K562 (cell line): ENCODE results near the gene SNRPA. TPM values are rescaled to one million over a fixed set of nuclear protein-coding genes. Genes with fewer than 3 reads are reported as not detected.

Experiments used
- ASH1L ChIP-seq: fragments of 450-650 bp; IDR thresholded peaks from 2 replicates; pipeline ENCODE4 v1.6.1; 2018; ENCODE audit warnings: borderline replicate concordance, mild to moderate bottlenecking, low read depth; ENCODE audit not compliant: partially characterized antibody
- CTBP1 ChIP-seq: fragments of 450-650 bp; IDR thresholded peaks from 2 replicates; pipeline ENCODE4 v1.6.1; 2016; ENCODE audit warnings: borderline replicate concordance
- ERF ChIP-seq: fragments of 450-650 bp; formaldehyde crosslinking; IDR thresholded peaks from 2 replicates; pipeline ENCODE4 v1.4.0; 2020; ENCODE audit warnings: mild to moderate bottlenecking, mixed read lengths
- ETV1 ChIP-seq: fragments of 450-650 bp; conservative IDR thresholded peaks from 2 replicates; pipeline ENCODE4 v1.6.1; 2016; ENCODE audit warnings: missing genetic modification characterization, control low read depth, low read depth, missing compliant biosample characterization
- ETV5 ChIP-seq: sonication (generic); formaldehyde crosslinking; IDR thresholded peaks from 2 replicates; pipeline ENCODE4 v1.4.0; 2020; ENCODE audit warnings: low read depth, mild to moderate bottlenecking, missing genetic modification reagents
- RBM14 ChIP-seq: fragments of 200-400 bp; formaldehyde crosslinking; IDR thresholded peaks from 2 replicates; pipeline ENCODE4 v1.6.1; 2018; ENCODE audit warnings: low read depth, mild to moderate bottlenecking, low read length, moderate library complexity, borderline replicate concordance; ENCODE audit not compliant: insufficient read depth
- RBM22 ChIP-seq: fragments of 200-400 bp; formaldehyde crosslinking; IDR thresholded peaks from 2 replicates; pipeline ENCODE4 v1.6.1; 2018; ENCODE audit warnings: low read length, low read depth; ENCODE audit not compliant: poor library complexity, severe bottlenecking
- SIN3B ChIP-seq: fragments of 450-650 bp; IDR thresholded peaks from 2 replicates; pipeline ENCODE4 v1.6.1; 2017; ENCODE audit warnings: low read depth, mild to moderate bottlenecking, moderate library complexity
- SPI1 ChIP-seq: IDR thresholded peaks from 2 replicates; pipeline ENCODE4 v1.6.1; 2011; ENCODE audit warnings: low read depth, low read length, control low read depth, borderline replicate concordance
- SRF ChIP-seq, 2 experiments: fragments of 250-450, 450-650 bp in 1 of 2; sonication (Bioruptor Pico) in 1 of 2; sonication (generic) in 1 of 2; formaldehyde crosslinking; IDR thresholded peaks; 2 replicates each; pipeline versions ENCODE4 v1.5.0 to v1.5.1; 2020 to 2022; ENCODE audit warnings: mild to moderate bottlenecking in 1 of 2, missing genetic modification reagents in 1 of 2
- SRSF7 ChIP-seq: fragments of 200-400 bp; formaldehyde crosslinking; optimal IDR thresholded peaks from 2 replicates; pipeline ENCODE3; 2017; ENCODE audit warnings: mild to moderate bottlenecking, low read depth, low read length
- polyA plus RNA-seq, 8 experiments: library from polyadenylated mRNA; depleted of rRNA in 4 of 8; stranded (reverse) in 5 of 8; unstranded in 3 of 8; fragments of >200 nt; fragmentation: Nextera tagmentation in 2 of 8; fragmentation: Illumina TruSeq in 1 of 8; extraction: Ambion mirVana in 2 of 8; extraction: Trizol in 1 of 8; gene quantifications; 2 replicates each; pipeline versions ENCODE4 v1.2.1 to v1.2.3, GENCODE V29; 2011 to 2014; ENCODE audit warnings: inconsistent platforms in 1 of 8, missing spikeins in 1 of 8
- total RNA-seq, 7 experiments: library from RNA; depleted of rRNA in 6 of 7; stranded (reverse); fragments of >200 nt in 6 of 7; fragmentation: Illumina TruSeq in 2 of 7; extraction: Trizol in 2 of 7; gene quantifications; 2 replicates each; pipeline versions ENCODE4 v1.2.1 to v1.2.3, GENCODE V29; 2011 to 2021; ENCODE audit warnings: low replicate concordance in 1 of 7
- TF ChIP-seq, protein P1 (sequence below): sonication (generic); formaldehyde crosslinking; IDR thresholded peaks from 2 replicates; pipeline ENCODE4 v1.8.1; 2023; ENCODE audit warnings: mild to moderate bottlenecking, missing genetic modification reagents
- TF ChIP-seq, protein P2 (sequence below), 2 experiments: IDR thresholded peaks; 2 replicates each; pipeline ENCODE4 v1.6.1; 2012; ENCODE audit warnings: improper control_type of control experiment in 2 of 2, low read depth in 2 of 2, low read length in 2 of 2, borderline replicate concordance in 1 of 2
- TF ChIP-seq, protein P3 (sequence below): fragments of 450-650 bp; IDR thresholded peaks from 2 replicates; pipeline ENCODE4 v1.6.1; 2018; ENCODE audit not compliant: partially characterized antibody
- TF ChIP-seq, protein P4 (sequence below), 2 experiments: IDR thresholded peaks; 2 replicates each; pipeline ENCODE4 v1.6.1; 2011; ENCODE audit warnings: borderline replicate concordance in 1 of 2, control low read depth in 1 of 2, low read depth in 1 of 2, low read length in 1 of 2, mild to moderate bottlenecking in 1 of 2, mixed read lengths in 1 of 2, moderate library complexity in 1 of 2; ENCODE audit not compliant: insufficient read depth in 1 of 2, insufficient read length in 1 of 2, poor library complexity in 1 of 2, severe bottlenecking in 1 of 2; ENCODE audit errors: extremely low read depth in 1 of 2

Gene SNRPA
- total and polyA plus RNA-seq, 9 of the 15 experiments (the other 6 are each of a cell fraction or from before 2014, with no cell fraction given): 16.3 to 311 (median 193) TPM

DNA sequence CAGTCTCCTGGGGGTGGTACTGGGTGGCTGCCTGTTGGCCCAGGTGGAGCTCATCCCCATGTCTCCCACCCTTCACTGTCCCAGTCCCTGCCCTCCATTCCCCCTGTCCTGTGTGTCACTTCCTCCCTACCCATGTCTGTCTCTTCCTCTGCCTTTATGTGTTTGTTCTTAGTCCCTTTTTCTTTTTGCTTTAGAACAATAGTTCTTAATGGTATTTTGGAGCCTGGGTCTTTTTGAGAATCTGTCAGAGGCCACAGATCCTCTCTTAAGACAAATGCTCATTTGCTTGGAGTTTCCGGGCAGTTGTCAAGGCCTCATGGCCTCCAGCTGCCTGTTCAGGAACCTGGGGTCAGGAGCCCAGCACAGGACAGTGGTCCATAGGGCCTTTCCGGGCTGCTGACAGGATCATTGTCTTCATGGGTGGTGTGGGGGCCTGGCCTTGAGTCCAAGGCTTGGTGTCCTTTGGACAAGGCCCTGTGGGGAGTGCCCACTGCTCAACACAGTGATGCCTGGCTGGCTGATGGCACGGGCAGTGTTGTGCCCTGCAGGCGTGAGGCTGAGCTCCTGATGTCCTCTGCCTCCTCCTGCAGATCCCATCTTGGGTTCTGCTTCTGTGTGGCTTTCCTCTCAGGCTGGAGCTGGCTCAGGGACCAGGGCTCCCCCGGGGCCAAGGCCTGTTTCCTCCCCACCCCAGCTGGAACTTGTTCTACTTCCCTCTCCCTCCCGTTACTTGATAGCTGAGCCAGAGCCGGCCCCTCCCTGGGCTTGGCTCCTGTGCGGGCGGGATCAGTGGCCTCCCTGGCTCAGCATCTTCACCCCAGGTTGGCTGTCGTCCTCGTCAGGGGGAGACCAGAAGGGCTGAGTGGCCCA lies 51.5 kb downstream of the SNRPA start (continued):
- no peak for TF ChIP-seq SIN3B
- TF ChIP-seq, protein P1, sequence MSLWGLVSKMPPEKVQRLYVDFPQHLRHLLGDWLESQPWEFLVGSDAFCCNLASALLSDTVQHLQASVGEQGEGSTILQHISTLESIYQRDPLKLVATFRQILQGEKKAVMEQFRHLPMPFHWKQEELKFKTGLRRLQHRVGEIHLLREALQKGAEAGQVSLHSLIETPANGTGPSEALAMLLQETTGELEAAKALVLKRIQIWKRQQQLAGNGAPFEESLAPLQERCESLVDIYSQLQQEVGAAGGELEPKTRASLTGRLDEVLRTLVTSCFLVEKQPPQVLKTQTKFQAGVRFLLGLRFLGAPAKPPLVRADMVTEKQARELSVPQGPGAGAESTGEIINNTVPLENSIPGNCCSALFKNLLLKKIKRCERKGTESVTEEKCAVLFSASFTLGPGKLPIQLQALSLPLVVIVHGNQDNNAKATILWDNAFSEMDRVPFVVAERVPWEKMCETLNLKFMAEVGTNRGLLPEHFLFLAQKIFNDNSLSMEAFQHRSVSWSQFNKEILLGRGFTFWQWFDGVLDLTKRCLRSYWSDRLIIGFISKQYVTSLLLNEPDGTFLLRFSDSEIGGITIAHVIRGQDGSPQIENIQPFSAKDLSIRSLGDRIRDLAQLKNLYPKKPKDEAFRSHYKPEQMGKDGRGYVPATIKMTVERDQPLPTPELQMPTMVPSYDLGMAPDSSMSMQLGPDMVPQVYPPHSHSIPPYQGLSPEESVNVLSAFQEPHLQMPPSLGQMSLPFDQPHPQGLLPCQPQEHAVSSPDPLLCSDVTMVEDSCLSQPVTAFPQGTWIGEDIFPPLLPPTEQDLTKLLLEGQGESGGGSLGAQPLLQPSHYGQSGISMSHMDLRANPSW (CRISPR knock-in tag): no peak
- TF ChIP-seq SRF (CRISPR knock-in tag; IDR thresholded peaks at IDR 0.05): peak in 1 of 2 experiments; percentile 57; a peak in 1 of 4 replicates
- TF ChIP-seq, protein P2, sequence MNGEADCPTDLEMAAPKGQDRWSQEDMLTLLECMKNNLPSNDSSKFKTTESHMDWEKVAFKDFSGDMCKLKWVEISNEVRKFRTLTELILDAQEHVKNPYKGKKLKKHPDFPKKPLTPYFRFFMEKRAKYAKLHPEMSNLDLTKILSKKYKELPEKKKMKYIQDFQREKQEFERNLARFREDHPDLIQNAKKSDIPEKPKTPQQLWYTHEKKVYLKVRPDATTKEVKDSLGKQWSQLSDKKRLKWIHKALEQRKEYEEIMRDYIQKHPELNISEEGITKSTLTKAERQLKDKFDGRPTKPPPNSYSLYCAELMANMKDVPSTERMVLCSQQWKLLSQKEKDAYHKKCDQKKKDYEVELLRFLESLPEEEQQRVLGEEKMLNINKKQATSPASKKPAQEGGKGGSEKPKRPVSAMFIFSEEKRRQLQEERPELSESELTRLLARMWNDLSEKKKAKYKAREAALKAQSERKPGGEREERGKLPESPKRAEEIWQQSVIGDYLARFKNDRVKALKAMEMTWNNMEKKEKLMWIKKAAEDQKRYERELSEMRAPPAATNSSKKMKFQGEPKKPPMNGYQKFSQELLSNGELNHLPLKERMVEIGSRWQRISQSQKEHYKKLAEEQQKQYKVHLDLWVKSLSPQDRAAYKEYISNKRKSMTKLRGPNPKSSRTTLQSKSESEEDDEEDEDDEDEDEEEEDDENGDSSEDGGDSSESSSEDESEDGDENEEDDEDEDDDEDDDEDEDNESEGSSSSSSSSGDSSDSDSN (IDR thresholded peaks at IDR 0.05; ENCODE audit: borderline replicate concordance in 1 of 2, low read depth in 2 of 2, low read length in 2 of 2): 0 out of 4 replicates have a peak, but pooled peaks of 1 of the 2 experiments have one; percentile 38
- TF ChIP-seq ASH1L: no peak
- no peak for TF ChIP-seq SRSF7
- TF ChIP-seq, protein P3, sequence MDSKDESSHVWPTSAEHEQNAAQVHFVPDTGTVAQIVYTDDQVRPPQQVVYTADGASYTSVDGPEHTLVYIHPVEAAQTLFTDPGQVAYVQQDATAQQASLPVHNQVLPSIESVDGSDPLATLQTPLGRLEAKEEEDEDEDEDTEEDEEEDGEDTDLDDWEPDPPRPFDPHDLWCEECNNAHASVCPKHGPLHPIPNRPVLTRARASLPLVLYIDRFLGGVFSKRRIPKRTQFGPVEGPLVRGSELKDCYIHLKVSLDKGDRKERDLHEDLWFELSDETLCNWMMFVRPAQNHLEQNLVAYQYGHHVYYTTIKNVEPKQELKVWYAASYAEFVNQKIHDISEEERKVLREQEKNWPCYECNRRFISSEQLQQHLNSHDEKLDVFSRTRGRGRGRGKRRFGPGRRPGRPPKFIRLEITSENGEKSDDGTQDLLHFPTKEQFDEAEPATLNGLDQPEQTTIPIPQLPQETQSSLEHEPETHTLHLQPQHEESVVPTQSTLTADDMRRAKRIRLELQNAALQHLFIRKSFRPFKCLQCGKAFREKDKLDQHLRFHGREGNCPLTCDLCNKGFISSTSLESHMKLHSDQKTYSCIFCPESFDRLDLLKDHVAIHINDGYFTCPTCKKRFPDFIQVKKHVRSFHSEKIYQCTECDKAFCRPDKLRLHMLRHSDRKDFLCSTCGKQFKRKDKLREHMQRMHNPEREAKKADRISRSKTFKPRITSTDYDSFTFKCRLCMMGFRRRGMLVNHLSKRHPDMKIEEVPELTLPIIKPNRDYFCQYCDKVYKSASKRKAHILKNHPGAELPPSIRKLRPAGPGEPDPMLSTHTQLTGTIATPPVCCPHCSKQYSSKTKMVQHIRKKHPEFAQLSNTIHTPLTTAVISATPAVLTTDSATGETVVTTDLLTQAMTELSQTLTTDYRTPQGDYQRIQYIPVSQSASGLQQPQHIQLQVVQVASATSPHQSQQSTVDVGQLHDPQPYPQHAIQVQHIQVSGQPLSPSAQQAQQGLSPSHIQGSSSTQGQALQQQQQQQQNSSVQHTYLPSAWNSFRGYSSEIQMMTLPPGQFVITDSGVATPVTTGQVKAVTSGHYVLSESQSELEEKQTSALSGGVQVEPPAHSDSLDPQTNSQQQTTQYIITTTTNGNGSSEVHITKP: peak; percentile 30
- no peak for TF ChIP-seq RBM14
- TF ChIP-seq ERF (CRISPR knock-in tag): no peak
- TF ChIP-seq SPI1: peak; percentile 55; the same call in 1 of the 2 replicates
- no peak for TF ChIP-seq ETV1 (tag)
- peak; percentile 25; the same call in 1 of the 2 replicates for TF ChIP-seq CTBP1
- TF ChIP-seq, protein P4, sequence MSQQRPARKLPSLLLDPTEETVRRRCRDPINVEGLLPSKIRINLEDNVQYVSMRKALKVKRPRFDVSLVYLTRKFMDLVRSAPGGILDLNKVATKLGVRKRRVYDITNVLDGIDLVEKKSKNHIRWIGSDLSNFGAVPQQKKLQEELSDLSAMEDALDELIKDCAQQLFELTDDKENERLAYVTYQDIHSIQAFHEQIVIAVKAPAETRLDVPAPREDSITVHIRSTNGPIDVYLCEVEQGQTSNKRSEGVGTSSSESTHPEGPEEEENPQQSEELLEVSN (IDR thresholded peaks at IDR 0.05; ENCODE audit: borderline replicate concordance in 1 of 2, extremely low read depth in 1 of 2, insufficient read depth in 1 of 2, insufficient read length in 1 of 2, low read depth in 1 of 2, low read length in 1 of 2, poor library complexity in 1 of 2, severe bottlenecking in 1 of 2): peak in 1 of 2 experiments; percentile 19
- no peak for TF ChIP-seq ETV5 (CRISPR knock-in tag)
- TF ChIP-seq RBM22: peak; percentile 24
